A549 (cell line): ENCODE data around the gene BEST2. TPM values are rescaled to one million over a fixed set of nuclear protein-coding genes. Genes with fewer than 3 reads are reported as not detected.

Source experiments
- ATAC-seq, 2 experiments: fragments of 200-7000 bp in 1 of 2; fragments of >200 bp in 1 of 2; cut with Nextera tagmentation in 1 of 2; cut with Tn5 transposase in 1 of 2; 3 replicates each; pipeline versions ENCODE4 v1.8.0 to v1.9.1; 2018 to 2020; ENCODE audit warnings: mild to moderate bottlenecking in 1 of 2, moderate library complexity in 1 of 2
- CTCF ChIA-PET: fragments of 300-600 bp; sonication (Branson Sonifier 250); formaldehyde crosslinking; extraction: SDS; loops from one replicate; lab custom pipeline; 2021; ENCODE audit warnings: antibody characterized with exemption, inconsistent platforms; lab: Yijun Ruan, JAX
- POLR2A ChIA-PET: fragments of 350-600 bp; formaldehyde crosslinking; extraction: SDS; loops from one replicate; lab custom pipeline; 2021; ENCODE audit warnings: antibody characterized with exemption, inconsistent platforms; lab: Yijun Ruan, JAX
- DNase-seq, 2 experiments: peaks; one replicate each; pipeline versions ENCODE4 v3.0.0 to v3.0.0-alpha.2; 2011 to 2016; ENCODE audit warnings: low read depth in 1 of 2, low spot score in 1 of 2
- FAIRE-seq: peaks from 2 replicates; lab custom pipeline; 2011; peaks lifted over from hg19 to GRCh38; lab: Jason Lieb, UNC
- H3K27ac ChIP-seq, 2 experiments: fragments of >200 bp; sonication (Bioruptor Twin); formaldehyde crosslinking; 3 replicates each; pipeline ENCODE4 v1.5.1; 2016 to 2017
- H3K4me1 ChIP-seq: fragments of >200 bp; sonication (Bioruptor Twin); formaldehyde crosslinking; 3 replicates; pipeline ENCODE4 v1.6.1; 2016
- H3K4me2 ChIP-seq: fragments of >200 bp; sonication (Bioruptor Twin); formaldehyde crosslinking; 3 replicates; pipeline ENCODE4 v1.6.1; 2016
- H3K4me3 ChIP-seq: fragments of >200 bp; sonication (Bioruptor Twin); formaldehyde crosslinking; 3 replicates; pipeline ENCODE4 v1.5.1; 2016
- H3K9me3 ChIP-seq: fragments of >200 bp; sonication (Bioruptor Twin); formaldehyde crosslinking; 3 replicates; pipeline ENCODE4 v1.6.1; 2016
- CEBPB ChIP-seq, 2 experiments: fragments of >200 bp in 1 of 2; sonication (Bioruptor Twin) in 1 of 2; formaldehyde crosslinking in 1 of 2; IDR thresholded peaks; 2 replicates each; pipeline ENCODE4 v1.6.1; 2012 to 2016
- FOXS1 ChIP-seq: fragments of 250-450 bp; sonication (Bioruptor Pico); IDR thresholded peaks from 2 replicates; pipeline ENCODE4 v1.5.0; 2020; ENCODE audit warnings: mild to moderate bottlenecking, moderate library complexity
- HEYL ChIP-seq: fragments of 250-450 bp; sonication (Bioruptor Pico); IDR thresholded peaks from 2 replicates; pipeline ENCODE4 v1.8.0; 2021; ENCODE audit warnings: mild to moderate bottlenecking, moderate library complexity
- HOXA7 ChIP-seq: fragments of 250-450 bp; sonication (Bioruptor Pico); IDR thresholded peaks from 2 replicates; pipeline ENCODE4 v1.5.0; 2020; ENCODE audit warnings: mild to moderate bottlenecking, moderate library complexity
- HOXB13 ChIP-seq: fragments of 250-450 bp; sonication (Bioruptor Pico); IDR thresholded peaks from 2 replicates; pipeline ENCODE4 v1.5.0; 2020; ENCODE audit warnings: low read depth, mild to moderate bottlenecking, moderate library complexity
- JUN ChIP-seq, 2 experiments: fragments of >200 bp; sonication (Bioruptor Twin); formaldehyde crosslinking; IDR thresholded peaks; 2 replicates in 1 of 2; 3 replicates in 1 of 2; pipeline ENCODE4 v1.6.1; 2016 to 2017
- MAFK ChIP-seq: fragments of 450-650 bp; IDR thresholded peaks from 2 replicates; pipeline ENCODE4 v1.6.1; 2014; ENCODE audit not compliant: partially characterized antibody
- MAX ChIP-seq: IDR thresholded peaks from 2 replicates; pipeline ENCODE4 v1.6.1; 2012
- MAZ ChIP-seq: fragments of 150-350 bp; IDR thresholded peaks from 2 replicates; pipeline ENCODE4 v1.6.1; 2014; ENCODE audit warnings: antibody characterized with exemption, low read depth, low read length, borderline replicate concordance
- NFE2L2 ChIP-seq: fragments of 150-350 bp; conservative IDR thresholded peaks from 2 replicates; pipeline ENCODE4 v1.6.1; 2014; ENCODE audit warnings: low read length
- POLR2A ChIP-seq: IDR thresholded peaks from 2 replicates; pipeline ENCODE4 v1.6.1; 2012; ENCODE audit warnings: mild to moderate bottlenecking, low read length
- RAD21 ChIP-seq, 2 experiments: fragments of >200 bp in 1 of 2; sonication (Bioruptor Twin) in 1 of 2; formaldehyde crosslinking in 1 of 2; IDR thresholded peaks in 1 of 2; conservative IDR thresholded peaks in 1 of 2; 2 replicates in 1 of 2; 3 replicates in 1 of 2; pipeline ENCODE4 v1.6.1; 2012 to 2018; ENCODE audit warnings: inconsistent platforms in 1 of 2
- RARB ChIP-seq: fragments of 250-450 bp; sonication (Bioruptor Pico); IDR thresholded peaks from 2 replicates; pipeline ENCODE4 v1.8.0; 2021; ENCODE audit warnings: mild to moderate bottlenecking, moderate library complexity
- RCOR1 ChIP-seq: fragments of 150-350 bp; IDR thresholded peaks from 2 replicates; pipeline ENCODE4 v1.6.1; 2014; ENCODE audit warnings: antibody characterized with exemption, low read length, low read depth
- RFX5 ChIP-seq: fragments of 450-650 bp; IDR thresholded peaks from 2 replicates; pipeline ENCODE4 v1.7.1; 2014; ENCODE audit warnings: antibody characterized with exemption, mild to moderate bottlenecking, moderate library complexity
- SREBF2 ChIP-seq: fragments of 450-650 bp; IDR thresholded peaks from 2 replicates; pipeline ENCODE4 v1.6.1; 2014; ENCODE audit warnings: mild to moderate bottlenecking, moderate library complexity
- TFCP2L1 ChIP-seq: fragments of 250-450 bp; sonication (Bioruptor Pico); IDR thresholded peaks from 2 replicates; pipeline ENCODE4 v1.5.0; 2021; ENCODE audit warnings: mild to moderate bottlenecking
- ZFP36 ChIP-seq: fragments of 450-650 bp; IDR thresholded peaks from 2 replicates; pipeline ENCODE4 v1.6.1; 2014; ENCODE audit warnings: borderline replicate concordance; ENCODE audit not compliant: partially characterized antibody
- ZNF302 ChIP-seq: fragments of 250-450 bp; sonication (Bioruptor Pico); IDR thresholded peaks from 2 replicates; pipeline ENCODE4 v1.9.0; 2021; ENCODE audit warnings: inconsistent platforms, mild to moderate bottlenecking, moderate library complexity
- WGBS: methylation state at CpG from one replicate; pipeline ENCODE4 v1.1.6; 2017; ENCODE audit errors: missing lambda C conversion rate; 5-methylcytosine and 5-hydroxymethylcytosine counted together
- polyA plus RNA-seq, 4 experiments: library from polyadenylated mRNA; depleted of rRNA in 3 of 4; stranded (reverse); fragments of >200 nt; fragmentation: RNase III in 1 of 4; extraction: RNeasy Plus Mini Kit Qiagen cat#74134 plus additional on column Dnase treatment in 1 of 4; gene quantifications; 2 replicates in 3 of 4; 3 replicates in 1 of 4; pipeline ENCODE4 v1.2.3, GENCODE V29; 2011 to 2017
- TF ChIP-seq, protein P1 (sequence below): fragments of 250-450 bp; sonication (Bioruptor Pico); IDR thresholded peaks from 2 replicates; pipeline ENCODE4 v1.5.0; 2021; ENCODE audit warnings: mild to moderate bottlenecking, moderate library complexity, borderline replicate concordance
- TF ChIP-seq, protein P2 (sequence below): fragments of 150-350 bp; IDR thresholded peaks from 2 replicates; pipeline ENCODE4 v1.6.1; 2014; ENCODE audit warnings: low read depth, mild to moderate bottlenecking, low read length
- TF ChIP-seq, protein P3 (sequence below): fragments of 250-450 bp; sonication (Bioruptor Pico); IDR thresholded peaks from 2 replicates; pipeline ENCODE4 v1.5.0; 2020; ENCODE audit warnings: low read depth, mild to moderate bottlenecking, moderate library complexity
- TF ChIP-seq, protein P4 (sequence below): fragments of >200 bp; sonication (Bioruptor Twin); formaldehyde crosslinking; IDR thresholded peaks from 3 replicates; pipeline ENCODE4 v1.5.1; 2016

Gene BEST2
- polyA plus RNA-seq, 2 of the 4 experiments (the other 2 are of a cell fraction), result not detected

DNA sequence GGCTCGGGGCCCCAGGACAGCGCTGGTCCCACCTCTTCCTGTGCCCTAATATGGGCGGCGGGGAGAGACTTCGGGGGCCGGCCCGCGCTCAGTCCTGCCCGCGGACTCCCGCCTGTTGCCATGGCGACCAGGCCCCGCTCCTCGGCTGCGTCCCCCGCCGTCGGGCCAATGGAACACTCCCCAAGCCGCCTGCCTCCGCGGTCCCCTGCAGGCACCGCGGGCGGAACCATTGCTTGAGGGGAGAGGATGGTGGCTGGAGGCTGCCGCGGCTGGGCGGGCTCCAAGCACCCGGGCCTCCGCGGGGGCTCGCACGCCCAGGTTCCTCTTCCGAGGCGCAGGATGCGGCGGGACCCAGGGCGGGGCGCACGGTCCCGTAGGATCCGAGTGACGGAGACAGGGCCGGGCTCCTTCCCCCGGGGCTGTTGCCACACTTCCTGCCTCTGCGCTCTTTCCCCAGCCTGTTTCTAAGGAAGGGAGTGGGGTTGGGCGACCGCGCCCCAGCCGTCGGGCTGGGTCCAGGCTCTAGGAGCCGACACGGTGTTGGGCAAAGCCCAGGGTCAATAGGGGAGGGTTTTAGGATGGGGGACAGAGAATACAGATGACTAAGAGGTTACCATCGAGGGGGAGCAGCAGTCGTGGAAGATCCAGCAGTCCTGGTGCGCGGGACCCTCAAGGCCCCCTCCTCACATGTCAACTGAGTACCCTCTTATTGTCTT is 38.5 kb downstream of the BEST2 start (continued):
- TF ChIP-seq, protein P1, sequence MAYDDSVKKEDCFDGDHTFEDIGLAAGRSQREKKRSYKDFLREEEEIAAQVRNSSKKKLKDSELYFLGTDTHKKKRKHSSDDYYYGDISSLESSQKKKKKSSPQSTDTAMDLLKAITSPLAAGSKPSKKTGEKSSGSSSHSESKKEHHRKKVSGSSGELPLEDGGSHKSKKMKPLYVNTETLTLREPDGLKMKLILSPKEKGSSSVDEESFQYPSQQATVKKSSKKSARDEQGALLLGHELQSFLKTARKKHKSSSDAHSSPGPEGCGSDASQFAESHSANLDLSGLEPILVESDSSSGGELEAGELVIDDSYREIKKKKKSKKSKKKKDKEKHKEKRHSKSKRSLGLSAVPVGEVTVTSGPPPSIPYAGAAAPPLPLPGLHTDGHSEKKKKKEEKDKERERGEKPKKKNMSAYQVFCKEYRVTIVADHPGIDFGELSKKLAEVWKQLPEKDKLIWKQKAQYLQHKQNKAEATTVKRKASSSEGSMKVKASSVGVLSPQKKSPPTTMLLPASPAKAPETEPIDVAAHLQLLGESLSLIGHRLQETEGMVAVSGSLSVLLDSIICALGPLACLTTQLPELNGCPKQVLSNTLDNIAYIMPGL (CRISPR knock-in tag), result no peak
- peak in 1 of 2 experiments; percentile 40; a peak in 2 of 5 replicates for TF ChIP-seq JUN (IDR thresholded peaks at IDR 0.05)
- peak; percentile 73 for TF ChIP-seq ZFP36
- TF ChIP-seq MAX, result peak; percentile 57
- TF ChIP-seq CEBPB (IDR thresholded peaks at IDR 0.05), result peak; percentile 41 to 73; a peak in 3 of 4 replicates
- peak; percentile 75 for TF ChIP-seq RFX5
- TF ChIP-seq RCOR1, result no peak

GRCh38 chr19:12790628-12791344 is 39.2 kb downstream of the BEST2 start:
- peak; percentile 97; the same call in 1 of the 2 replicates for TF ChIP-seq MAX
- TF ChIP-seq ZNF302, result no peak
- TF ChIP-seq, protein P2, sequence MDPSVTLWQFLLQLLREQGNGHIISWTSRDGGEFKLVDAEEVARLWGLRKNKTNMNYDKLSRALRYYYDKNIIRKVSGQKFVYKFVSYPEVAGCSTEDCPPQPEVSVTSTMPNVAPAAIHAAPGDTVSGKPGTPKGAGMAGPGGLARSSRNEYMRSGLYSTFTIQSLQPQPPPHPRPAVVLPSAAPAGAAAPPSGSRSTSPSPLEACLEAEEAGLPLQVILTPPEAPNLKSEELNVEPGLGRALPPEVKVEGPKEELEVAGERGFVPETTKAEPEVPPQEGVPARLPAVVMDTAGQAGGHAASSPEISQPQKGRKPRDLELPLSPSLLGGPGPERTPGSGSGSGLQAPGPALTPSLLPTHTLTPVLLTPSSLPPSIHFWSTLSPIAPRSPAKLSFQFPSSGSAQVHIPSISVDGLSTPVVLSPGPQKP, result no peak
- TF ChIP-seq MAFK, result no peak
- peak; percentile 13; the same call in 1 of the 2 replicates for TF ChIP-seq TFCP2L1 (CRISPR knock-in tag)
- TF ChIP-seq HOXA7 (CRISPR knock-in tag), result peak; percentile 61; the same call in 1 of the 2 replicates
- no peak for TF ChIP-seq HEYL (CRISPR knock-in tag)
- TF ChIP-seq RAD21 (conservative IDR thresholded peaks at IDR 0.05 in 1 of 2, IDR thresholded peaks at IDR 0.05 in 1 of 2), result no peak
- ATAC-seq (no peak), DNase-seq (no peak), FAIRE-seq (no peak)
- peak overlapping the region; percentile 96 to 99 for H3K27ac ChIP-seq
- peak overlapping the region; percentile 92 for H3K4me3 ChIP-seq
- H3K4me1 ChIP-seq, result peaks cover 56% of the 10 kb centered on the region
- ChIA-PET CTCF (interaction anchor here (0.7 to 17.4 kb wide), 4 partner anchors 8 to 57 kb away, joined by 3 to 901 read pairs (median 6); partner anchors contain the start of gene HOOK2), POLR2A (interaction anchor here (1.2 to 6.5 kb wide), 7 partner anchors 8 to 54 kb away, joined by 7 to 122 read pairs (median 8); partner anchors contain the start of genes GET3 and RNASEH2A)
- peak overlapping the region; percentile 99 for H3K4me2 ChIP-seq
- no peaks in the 10 kb centered on the region for H3K9me3 ChIP-seq
- WGBS, result 16% methylated on average over 13 of the region's 22 CpGs

DNA sequence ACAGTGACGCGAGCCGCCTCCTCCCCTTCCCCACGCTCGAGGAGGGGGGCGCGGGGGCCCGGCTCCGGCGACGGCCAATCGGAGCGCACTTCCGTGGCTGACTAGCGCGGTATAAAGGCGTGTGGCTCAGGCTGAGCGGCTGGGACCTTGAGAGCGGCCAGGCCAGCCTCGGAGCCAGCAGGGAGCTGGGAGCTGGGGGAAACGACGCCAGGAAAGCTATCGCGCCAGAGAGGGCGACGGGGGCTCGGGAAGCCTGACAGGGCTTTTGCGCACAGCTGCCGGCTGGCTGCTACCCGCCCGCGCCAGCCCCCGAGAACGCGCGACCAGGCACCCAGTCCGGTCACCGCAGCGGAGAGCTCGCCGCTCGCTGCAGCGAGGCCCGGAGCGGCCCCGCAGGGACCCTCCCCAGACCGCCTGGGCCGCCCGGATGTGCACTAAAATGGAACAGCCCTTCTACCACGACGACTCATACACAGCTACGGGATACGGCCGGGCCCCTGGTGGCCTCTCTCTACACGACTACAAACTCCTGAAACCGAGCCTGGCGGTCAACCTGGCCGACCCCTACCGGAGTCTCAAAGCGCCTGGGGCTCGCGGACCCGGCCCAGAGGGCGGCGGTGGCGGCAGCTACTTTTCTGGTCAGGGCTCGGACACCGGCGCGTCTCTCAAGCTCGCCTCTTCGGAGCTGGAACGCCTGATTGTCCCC is 39.9 kb downstream of the BEST2 start, which contains the start of gene JUNB:
JUNB (plus strand) TSS at position 142 of the 706 bp plus-strand sequence; CDS start at position 428, 286 bp downstream.
- FAIRE-seq, result no peak
- ChIA-PET CTCF (interaction anchor here (0.7 to 17.4 kb wide), 8 partner anchors 8 to 90 kb away, joined by 3 to 901 read pairs (median 3); partner anchors contain the start of genes DNASE2 and HOOK2), POLR2A (interaction anchor here (1.0 to 6.5 kb wide), 9 partner anchors 9 to 376 kb away, joined by 3 to 122 read pairs (median 7); partner anchors contain the start of genes DNASE2, GET3 and RNASEH2A)
- Histone ChIP-seq H3K4me1 (peaks cover 55% of the 10 kb centered on the region), H3K9me3 (no peaks in the 10 kb centered on the region), H3K27ac (peak within 1 kb of the TSS; percentile 96 to 99), H3K4me2 (peak within 1 kb of the TSS; percentile 99), H3K4me3 (peak within 1 kb of the TSS; percentile 92)
- WGBS, result 3% methylated on average over 14 of the region's 73 CpGs
- DNase-seq, result peak; percentile 75 to 95
- peak; percentile 42 to 60 for ATAC-seq
- TF ChIP-seq FOXS1 (CRISPR knock-in tag) (no peak), SREBF2 (no peak), NFE2L2 (no peak), RARB (CRISPR knock-in tag) (no peak), HOXB13 (CRISPR knock-in tag) (no peak), POLR2A (peak; percentile 100), JUN (IDR thresholded peaks at IDR 0.05) (peak; percentile 94 to 98), MAZ (peak; percentile 85)
- TF ChIP-seq, protein P3, sequence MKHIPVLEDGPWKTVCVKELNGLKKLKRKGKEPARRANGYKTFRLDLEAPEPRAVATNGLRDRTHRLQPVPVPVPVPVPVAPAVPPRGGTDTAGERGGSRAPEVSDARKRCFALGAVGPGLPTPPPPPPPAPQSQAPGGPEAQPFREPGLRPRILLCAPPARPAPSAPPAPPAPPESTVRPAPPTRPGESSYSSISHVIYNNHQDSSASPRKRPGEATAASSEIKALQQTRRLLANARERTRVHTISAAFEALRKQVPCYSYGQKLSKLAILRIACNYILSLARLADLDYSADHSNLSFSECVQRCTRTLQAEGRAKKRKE, result no peak
- TF ChIP-seq, protein P4, sequence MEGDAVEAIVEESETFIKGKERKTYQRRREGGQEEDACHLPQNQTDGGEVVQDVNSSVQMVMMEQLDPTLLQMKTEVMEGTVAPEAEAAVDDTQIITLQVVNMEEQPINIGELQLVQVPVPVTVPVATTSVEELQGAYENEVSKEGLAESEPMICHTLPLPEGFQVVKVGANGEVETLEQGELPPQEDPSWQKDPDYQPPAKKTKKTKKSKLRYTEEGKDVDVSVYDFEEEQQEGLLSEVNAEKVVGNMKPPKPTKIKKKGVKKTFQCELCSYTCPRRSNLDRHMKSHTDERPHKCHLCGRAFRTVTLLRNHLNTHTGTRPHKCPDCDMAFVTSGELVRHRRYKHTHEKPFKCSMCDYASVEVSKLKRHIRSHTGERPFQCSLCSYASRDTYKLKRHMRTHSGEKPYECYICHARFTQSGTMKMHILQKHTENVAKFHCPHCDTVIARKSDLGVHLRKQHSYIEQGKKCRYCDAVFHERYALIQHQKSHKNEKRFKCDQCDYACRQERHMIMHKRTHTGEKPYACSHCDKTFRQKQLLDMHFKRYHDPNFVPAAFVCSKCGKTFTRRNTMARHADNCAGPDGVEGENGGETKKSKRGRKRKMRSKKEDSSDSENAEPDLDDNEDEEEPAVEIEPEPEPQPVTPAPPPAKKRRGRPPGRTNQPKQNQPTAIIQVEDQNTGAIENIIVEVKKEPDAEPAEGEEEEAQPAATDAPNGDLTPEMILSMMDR, result no peak
- TF ChIP-seq, protein P2, result no peak
